H1 (cell line): Measurements from ENCODE around the gene PEX12.

Source experiments
- BRCA1 ChIP-seq: IDR thresholded peaks from 2 replicates; pipeline ENCODE4 v1.6.1; 2012; ENCODE audit warnings: low read depth, low read length, improper control_type of control experiment
- CBX5 ChIP-seq: fragments of 300-800, 300-1000 bp; sonication (generic); IDR thresholded peaks from 2 replicates; pipeline ENCODE4 v1.7.1; 2016; ENCODE audit warnings: antibody characterized with exemption, low read length, low read depth
- CTCF ChIP-seq, 3 experiments: IDR thresholded peaks; 1 replicate in 2 of 3; 2 replicates in 1 of 3; pipeline versions ENCODE4 v1.5.1 to v1.6.1; 2011; ENCODE audit warnings: low read length in 3 of 3, mild to moderate bottlenecking in 3 of 3, inconsistent platforms in 2 of 3, low read depth in 1 of 3, moderate library complexity in 1 of 3; ENCODE audit not compliant: insufficient read depth in 1 of 3; ENCODE audit errors: control extremely low read depth in 1 of 3
- EZH2 ChIP-seq: fragments of 200-600 bp; sonication (generic); IDR thresholded peaks from 2 replicates; pipeline ENCODE4 v1.7.1; 2012; ENCODE audit warnings: low read depth, mild to moderate bottlenecking, moderate library complexity, low read length, inconsistent platforms; ENCODE audit not compliant: severe bottlenecking
- KDM1A ChIP-seq: fragments of 200-600, 300-600 bp; sonication (generic); IDR thresholded peaks from 2 replicates; pipeline ENCODE4 v1.7.1; 2016; ENCODE audit warnings: mild to moderate bottlenecking, low read length, borderline replicate concordance
- NRF1 ChIP-seq: IDR thresholded peaks from 2 replicates; pipeline ENCODE4 v1.6.1; 2011; ENCODE audit warnings: mild to moderate bottlenecking, low read depth, low read length, improper control_type of control experiment
- SP2 ChIP-seq: IDR thresholded peaks from 2 replicates; pipeline ENCODE4 v1.6.1; 2012; ENCODE audit warnings: mild to moderate bottlenecking, low read length, inconsistent platforms
- TAF1 ChIP-seq: IDR thresholded peaks from 2 replicates; pipeline ENCODE4 v1.6.1; 2011; ENCODE audit warnings: mild to moderate bottlenecking, low read depth, low read length

DNA sequence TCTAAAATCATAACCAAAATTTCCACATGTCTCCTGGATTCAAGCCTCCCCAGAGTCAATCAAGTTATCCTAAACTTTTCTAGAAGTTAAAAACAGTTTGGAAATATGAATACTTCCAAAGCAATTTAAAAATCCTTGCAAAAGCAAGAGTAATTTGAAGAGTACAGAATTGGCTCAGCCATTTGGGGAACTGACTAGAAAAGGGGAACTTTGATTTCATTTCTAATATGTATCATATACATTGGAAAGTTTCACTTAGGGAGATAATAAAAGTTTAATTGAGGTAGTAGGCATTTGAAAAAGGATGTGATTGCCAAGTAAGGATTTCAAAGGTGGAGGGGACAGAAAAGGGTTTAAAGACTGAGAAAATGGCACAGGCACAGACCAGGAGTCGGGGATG, 31.9 kb downstream of the PEX12 start:
- TF ChIP-seq KDM1A = no peak
- TF ChIP-seq BRCA1 = no peak
- no peak for TF ChIP-seq CTCF (IDR thresholded peaks at IDR 0.05; ENCODE audit: control extremely low read depth in 1 of 3, insufficient read depth in 1 of 3, low read depth in 1 of 3, low read length in 3 of 3)
- TF ChIP-seq NRF1 = no peak
- TF ChIP-seq TAF1 = no peak
- TF ChIP-seq SP2 = no peak
- no peak for TF ChIP-seq CBX5
- TF ChIP-seq EZH2 = no peak
